ENCODE measurements around the gene PCNX3.

PCNX3 gene

DNA sequence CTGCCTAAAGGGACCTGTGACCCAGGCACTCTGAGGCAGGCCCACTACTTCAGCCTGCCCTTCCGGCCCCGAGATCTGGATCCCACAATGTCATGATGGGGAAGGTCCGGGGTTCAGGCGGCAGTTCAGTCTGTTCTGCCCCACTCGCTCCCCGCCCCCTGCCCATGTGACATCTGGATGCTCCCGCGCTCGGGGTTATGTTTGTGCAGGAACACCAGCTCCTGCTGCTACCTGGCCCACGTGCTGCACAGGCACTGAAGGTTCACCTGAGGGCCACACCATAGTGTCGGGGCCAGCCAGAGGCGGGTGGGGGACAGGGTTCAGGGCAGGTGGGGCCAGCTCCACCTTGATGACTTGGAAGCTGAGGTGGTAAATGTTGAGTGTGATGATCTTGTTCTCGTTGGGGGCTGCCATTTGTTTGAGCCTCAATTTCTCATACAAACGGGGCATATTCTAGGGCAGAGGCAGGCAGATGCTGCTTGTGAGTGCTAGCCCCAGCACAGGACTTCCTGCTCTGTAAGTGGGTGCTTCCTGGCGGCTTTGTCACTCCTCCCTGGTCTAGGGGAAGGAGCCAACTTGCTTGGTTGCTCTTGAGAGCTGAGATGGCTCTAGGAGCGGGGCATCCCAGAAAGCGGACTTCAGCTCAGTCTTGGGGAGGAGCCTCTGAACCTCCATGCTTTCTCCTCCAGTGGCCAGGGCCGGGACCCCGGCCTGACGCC, 18.0 kb downstream of the PCNX3 start:
- no peak for DNase-seq (ENCODE audit: low read depth, low spot score)
- H3K36me3 ChIP-seq (ENCODE audit: insufficient read depth, insufficient read length, low read length), result peaks cover 86% of the 10 kb centered on the region
- H3K9me3 ChIP-seq (ENCODE audit: insufficient read depth, low read length), result no peaks in the 10 kb centered on the region
- no peak overlapping the region for H3K9ac ChIP-seq (ENCODE audit: insufficient read length, low read depth)
- H3K4me1 ChIP-seq (ENCODE audit: insufficient read depth, insufficient read length), result peaks cover 12% of the 10 kb centered on the region
- TF ChIP-seq SUZ12 (IDR thresholded peaks at IDR 0.05; ENCODE audit: extremely low read depth, insufficient read depth, insufficient read length) (no peak), YY1 (IDR thresholded peaks at IDR 0.05; ENCODE audit: insufficient read depth, insufficient read length) (no peak), ZNF274 (IDR thresholded peaks at IDR 0.05; ENCODE audit: low read depth, low read length) (no peak)
- no peaks in the 10 kb centered on the region for H3K27me3 ChIP-seq (ENCODE audit: insufficient read depth, insufficient read length)
- H3K4me3 ChIP-seq (ENCODE audit: insufficient read length, low read depth), result no peak overlapping the region

GRCh38 chr11:65634109-65634436, 18.5 kb downstream of the PCNX3 start:
- Histone ChIP-seq H3K4me1 (ENCODE audit: insufficient read depth, insufficient read length) (peaks cover 16% of the 10 kb centered on the region), H3K27me3 (ENCODE audit: insufficient read depth, insufficient read length) (no peaks in the 10 kb centered on the region), H3K4me3 (ENCODE audit: insufficient read length, low read depth) (no peak overlapping the region), H3K9ac (ENCODE audit: insufficient read length, low read depth) (no peak overlapping the region), H3K9me3 (ENCODE audit: insufficient read depth, low read length) (no peaks in the 10 kb centered on the region), H3K36me3 (ENCODE audit: insufficient read depth, insufficient read length, low read length) (peaks cover 81% of the 10 kb centered on the region)
- no peak for TF ChIP-seq SUZ12 (IDR thresholded peaks at IDR 0.05; ENCODE audit: extremely low read depth, insufficient read depth, insufficient read length)
- no peak for TF ChIP-seq ZNF274 (IDR thresholded peaks at IDR 0.05; ENCODE audit: low read depth, low read length)
- TF ChIP-seq YY1 (IDR thresholded peaks at IDR 0.05; ENCODE audit: insufficient read depth, insufficient read length), result no peak
- no peak for DNase-seq (ENCODE audit: low read depth, low spot score)

GRCh38 chr11:65634440-65634839, 18.9 kb downstream of the PCNX3 start:
- Histone ChIP-seq H3K36me3 (ENCODE audit: insufficient read depth, insufficient read length, low read length) (peaks cover 78% of the 10 kb centered on the region), H3K4me1 (ENCODE audit: insufficient read depth, insufficient read length) (peaks cover 16% of the 10 kb centered on the region), H3K27me3 (ENCODE audit: insufficient read depth, insufficient read length) (no peaks in the 10 kb centered on the region), H3K9ac (ENCODE audit: insufficient read length, low read depth) (no peak overlapping the region), H3K9me3 (ENCODE audit: insufficient read depth, low read length) (no peaks in the 10 kb centered on the region), H3K4me3 (ENCODE audit: insufficient read length, low read depth) (no peak overlapping the region)
- no peak for DNase-seq (ENCODE audit: low read depth, low spot score)
- TF ChIP-seq SUZ12 (IDR thresholded peaks at IDR 0.05; ENCODE audit: extremely low read depth, insufficient read depth, insufficient read length), result no peak

DNA sequence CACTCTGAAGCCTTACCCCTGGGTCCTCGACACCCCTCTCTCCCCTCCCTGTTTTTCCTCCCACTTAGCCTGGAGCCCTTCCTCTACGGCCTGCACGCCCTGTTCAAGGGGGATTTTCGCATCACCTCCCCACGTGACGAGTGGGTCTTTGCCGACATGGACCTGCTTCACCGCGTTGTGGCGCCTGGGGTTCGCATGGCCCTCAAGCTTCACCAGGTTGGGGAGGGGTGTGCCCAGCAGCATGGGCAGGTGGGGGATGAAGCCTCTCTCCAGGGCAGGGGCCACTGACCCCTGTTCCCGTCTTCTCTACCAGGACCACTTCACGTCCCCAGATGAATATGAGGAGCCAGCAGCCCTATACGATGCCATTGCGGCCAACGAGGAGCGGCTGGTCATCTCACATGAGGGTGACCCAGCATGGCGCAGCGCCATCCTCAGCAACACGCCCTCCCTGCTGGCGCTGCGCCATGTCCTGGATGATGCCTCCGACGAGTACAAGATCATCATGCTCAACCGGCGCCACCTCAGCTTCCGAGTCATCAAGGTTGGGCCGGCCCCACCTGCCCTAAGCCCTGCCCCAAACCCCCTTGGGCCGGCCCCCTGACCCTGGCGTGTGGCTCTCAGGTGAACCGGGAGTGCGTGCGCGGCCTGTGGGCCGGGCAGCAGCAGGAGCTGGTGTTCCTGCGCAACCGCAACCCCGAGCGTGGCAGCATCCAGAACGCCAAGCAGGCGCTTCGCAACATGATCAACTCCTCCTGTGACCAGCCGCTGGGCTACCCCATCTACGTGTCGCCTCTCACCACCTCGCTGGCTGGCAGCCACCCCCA, 19.5 kb downstream of the PCNX3 start:
- H3K9ac ChIP-seq (ENCODE audit: insufficient read length, low read depth), result peak overlapping the region; percentile 50
- H3K9me3 ChIP-seq (ENCODE audit: insufficient read depth, low read length), result no peaks in the 10 kb centered on the region
- TF ChIP-seq YY1 (IDR thresholded peaks at IDR 0.05; ENCODE audit: insufficient read depth, insufficient read length) (no peak), SUZ12 (IDR thresholded peaks at IDR 0.05; ENCODE audit: extremely low read depth, insufficient read depth, insufficient read length) (no peak), ZNF274 (IDR thresholded peaks at IDR 0.05; ENCODE audit: low read depth, low read length) (no peak)
- H3K4me1 ChIP-seq (ENCODE audit: insufficient read depth, insufficient read length), result peaks cover 16% of the 10 kb centered on the region
- no peak for DNase-seq (ENCODE audit: low read depth, low spot score)
- H3K36me3 ChIP-seq (ENCODE audit: insufficient read depth, insufficient read length, low read length), result peaks cover 78% of the 10 kb centered on the region
- H3K27me3 ChIP-seq (ENCODE audit: insufficient read depth, insufficient read length), result no peaks in the 10 kb centered on the region
- H3K4me3 ChIP-seq (ENCODE audit: insufficient read length, low read depth), result no peak overlapping the region

DNA sequence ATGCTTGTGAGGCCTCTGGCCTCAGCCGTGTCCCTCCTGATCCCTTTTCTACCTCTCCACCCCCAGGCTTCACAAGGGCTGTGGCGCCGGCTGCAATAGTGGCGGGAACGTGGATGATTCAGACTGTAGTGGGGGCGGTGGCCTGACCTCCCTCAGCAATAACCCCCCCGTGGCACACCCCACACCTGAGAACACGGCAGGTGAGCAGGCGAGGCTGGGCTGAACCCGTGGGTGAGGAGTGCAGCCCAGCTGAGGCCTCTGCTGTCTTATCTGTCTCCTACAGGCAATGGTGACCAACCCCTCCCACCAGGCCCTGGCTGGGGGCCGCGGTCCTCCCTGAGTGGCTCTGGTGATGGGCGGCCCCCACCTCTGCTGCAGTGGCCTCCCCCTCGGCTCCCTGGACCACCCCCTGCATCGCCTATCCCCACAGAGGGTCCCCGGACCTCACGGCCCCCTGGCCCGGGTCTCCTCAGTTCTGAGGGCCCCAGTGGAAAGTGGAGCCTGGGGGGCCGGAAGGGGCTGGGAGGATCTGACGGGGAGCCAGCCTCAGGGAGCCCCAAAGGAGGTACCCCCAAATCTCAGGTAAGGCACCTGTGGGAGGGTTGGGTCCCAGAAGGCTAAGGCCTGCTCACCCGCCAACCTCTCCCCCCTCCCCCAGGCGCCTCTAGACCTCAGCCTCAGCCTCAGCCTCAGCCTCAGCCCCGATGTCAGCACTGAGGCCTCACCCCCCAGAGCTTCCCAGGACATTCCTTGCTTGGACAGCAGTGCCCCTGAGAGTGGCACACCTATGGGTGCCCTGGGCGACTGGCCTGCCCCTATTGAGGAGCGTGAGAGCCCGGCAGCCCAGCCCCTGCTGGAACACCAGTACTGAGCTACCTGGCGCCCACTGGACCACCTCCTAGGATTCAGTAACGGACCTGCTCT, 20.8 kb downstream of the PCNX3 start:
- H3K27me3 ChIP-seq (ENCODE audit: insufficient read depth, insufficient read length), result no peaks in the 10 kb centered on the region
- H3K4me3 ChIP-seq (ENCODE audit: insufficient read length, low read depth), result no peak overlapping the region
- TF ChIP-seq ZNF274 (IDR thresholded peaks at IDR 0.05; ENCODE audit: low read depth, low read length) (no peak), YY1 (IDR thresholded peaks at IDR 0.05; ENCODE audit: insufficient read depth, insufficient read length) (no peak), SUZ12 (IDR thresholded peaks at IDR 0.05; ENCODE audit: extremely low read depth, insufficient read depth, insufficient read length) (no peak)
- H3K9ac ChIP-seq (ENCODE audit: insufficient read length, low read depth), result peak overlapping the region; percentile 71
- no peaks in the 10 kb centered on the region for H3K9me3 ChIP-seq (ENCODE audit: insufficient read depth, low read length)
- no peak for DNase-seq (ENCODE audit: low read depth, low spot score)
- peaks cover 19% of the 10 kb centered on the region for H3K4me1 ChIP-seq (ENCODE audit: insufficient read depth, insufficient read length)
- H3K36me3 ChIP-seq (ENCODE audit: insufficient read depth, insufficient read length, low read length), result peaks cover 74% of the 10 kb centered on the region

DNA sequence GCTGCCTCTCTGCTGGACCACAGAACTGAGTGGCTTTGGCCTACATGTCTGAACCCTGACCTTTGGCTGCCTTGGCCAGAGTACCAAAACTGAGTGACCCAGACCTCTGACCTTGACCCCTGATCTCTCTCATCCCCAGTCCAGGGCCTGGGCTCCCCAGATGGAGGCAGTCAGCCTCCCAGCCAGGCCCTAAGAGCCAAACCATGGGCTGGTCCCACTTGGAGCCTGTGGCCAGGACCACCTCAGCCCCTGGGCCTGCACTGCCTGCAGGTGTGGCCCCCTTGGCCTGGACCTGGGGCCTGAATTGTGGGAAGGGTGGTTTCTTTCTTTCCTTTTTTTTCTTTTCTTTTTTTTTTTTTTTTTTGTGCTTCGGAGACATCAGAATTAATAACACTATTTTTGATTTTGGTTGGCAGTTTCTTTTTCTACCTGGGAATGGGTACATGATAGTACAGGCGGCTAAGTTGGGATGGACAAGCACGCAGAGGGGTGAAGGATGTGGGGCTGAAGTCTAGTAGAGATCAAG, 21.5 kb downstream of the PCNX3 start:
- no peaks in the 10 kb centered on the region for H3K27me3 ChIP-seq (ENCODE audit: insufficient read depth, insufficient read length)
- H3K4me3 ChIP-seq (ENCODE audit: insufficient read length, low read depth), result no peak overlapping the region
- no peak for DNase-seq (ENCODE audit: low read depth, low spot score)
- peaks cover 23% of the 10 kb centered on the region for H3K4me1 ChIP-seq (ENCODE audit: insufficient read depth, insufficient read length)
- no peak for TF ChIP-seq YY1 (IDR thresholded peaks at IDR 0.05; ENCODE audit: insufficient read depth, insufficient read length)
- no peak for TF ChIP-seq ZNF274 (IDR thresholded peaks at IDR 0.05; ENCODE audit: low read depth, low read length)
- no peak for TF ChIP-seq SUZ12 (IDR thresholded peaks at IDR 0.05; ENCODE audit: extremely low read depth, insufficient read depth, insufficient read length)
- H3K9ac ChIP-seq (ENCODE audit: insufficient read length, low read depth), result peak overlapping the region; percentile 71
- H3K9me3 ChIP-seq (ENCODE audit: insufficient read depth, low read length), result no peaks in the 10 kb centered on the region
- H3K36me3 ChIP-seq (ENCODE audit: insufficient read depth, insufficient read length, low read length), result peaks cover 71% of the 10 kb centered on the region
